Fibroblast of the conjunctiva (primary cell): ENCODE measurements around the gene FILIP1L.
A peak's percentile ranks its signal among the peaks of the same experiment; 100 is the strongest.

Experiments
- DNase-seq: peaks from one replicate; pipeline ENCODE4 v3.0.0-alpha.2; 2010; ENCODE audit warnings: low read depth

The FILIP1L gene

DNA sequence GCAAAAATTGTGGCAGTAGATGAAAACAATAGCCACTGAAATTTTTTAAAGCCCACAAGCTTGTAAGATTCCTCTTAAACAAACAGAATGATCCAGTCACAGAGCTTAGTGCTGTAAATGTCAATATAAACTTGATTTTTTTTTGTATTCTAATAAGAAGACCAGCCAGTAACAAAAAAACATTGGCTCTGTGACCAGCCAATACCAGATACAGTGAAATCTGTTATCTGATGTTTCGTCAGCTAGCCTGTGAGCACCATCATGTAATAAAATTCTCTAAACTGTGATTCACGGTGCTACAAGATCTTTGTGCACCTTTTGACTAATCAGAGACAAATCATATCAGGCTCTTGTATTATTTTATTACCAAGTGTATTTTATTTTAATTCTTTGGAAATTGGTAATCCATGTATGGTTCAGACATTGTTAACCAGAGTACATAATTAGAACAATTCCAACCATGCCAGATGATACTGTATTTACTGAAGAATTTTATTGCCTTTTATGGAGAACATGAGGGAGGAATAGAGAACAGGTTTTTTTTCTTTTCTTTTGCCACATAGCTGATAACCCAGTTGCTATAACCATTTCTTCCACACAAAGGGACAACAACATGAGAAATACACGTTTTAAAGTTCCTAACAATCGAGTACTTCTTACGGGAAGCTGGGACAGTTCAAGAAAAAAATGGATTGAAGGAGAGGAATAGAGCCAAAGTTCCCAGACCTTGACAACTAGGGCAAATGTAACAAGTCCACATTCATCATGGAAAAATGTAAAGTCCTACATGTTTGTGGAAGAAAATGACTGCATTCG, 71.9 kb downstream of the FILIP1L start:
- DNase-seq = peak; percentile 89

DNA sequence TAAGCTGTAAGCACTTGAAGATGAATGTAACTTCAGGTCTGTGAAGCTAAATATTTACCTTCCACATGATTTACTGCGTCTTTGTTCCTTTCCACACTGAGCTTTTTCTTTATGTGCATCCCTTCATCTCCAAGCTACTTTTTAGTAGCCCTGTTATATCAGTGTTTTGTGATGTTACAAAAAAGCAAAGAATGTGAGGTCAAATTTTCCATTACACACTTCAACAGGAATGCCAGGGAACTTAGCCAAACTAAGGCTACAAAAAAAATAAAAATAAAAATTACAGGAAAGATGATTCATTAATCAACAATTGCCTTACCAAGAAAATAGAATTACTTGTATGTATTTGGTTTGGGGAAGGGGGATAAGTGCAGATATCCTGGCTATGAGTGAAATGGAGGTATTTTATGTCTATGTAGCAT, 73.0 kb downstream of the FILIP1L start:
- peak; percentile 81 for DNase-seq

DNA sequence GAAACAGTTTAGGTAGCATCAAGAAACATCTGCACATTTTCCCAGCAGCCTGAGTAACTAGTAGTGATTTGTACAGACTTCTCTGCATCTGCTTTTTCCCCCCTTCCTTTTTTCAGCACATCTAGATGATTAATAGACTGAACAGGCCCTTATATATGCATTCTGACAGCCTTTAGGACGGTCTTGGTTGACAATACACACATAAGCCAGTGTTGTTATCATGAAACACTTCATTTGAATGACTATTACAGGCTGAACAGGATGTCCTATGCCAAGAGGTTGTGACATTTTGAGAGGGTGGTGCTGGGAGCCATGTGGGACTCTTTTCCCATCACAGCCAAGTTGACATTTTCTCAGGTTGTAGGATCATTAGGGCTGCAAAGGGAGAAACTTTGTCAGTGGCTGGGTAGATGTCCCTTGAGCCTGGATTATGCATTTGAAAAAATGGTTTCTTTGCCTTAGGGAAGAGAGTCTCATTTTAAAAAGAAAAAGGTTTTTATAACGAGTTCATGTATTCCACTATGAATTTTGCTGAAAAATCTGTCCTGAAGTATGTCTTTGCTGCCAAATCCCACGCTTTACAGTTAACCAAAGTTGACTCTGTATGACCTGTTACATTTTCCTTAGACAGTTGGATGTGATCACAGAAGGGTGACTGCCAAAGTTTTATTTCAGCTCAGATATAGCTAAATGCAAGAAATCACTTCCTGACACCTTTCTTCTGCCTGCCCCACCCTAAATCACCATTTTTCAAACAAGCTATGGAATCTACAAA, 73.7 kb downstream of the FILIP1L start:
- no peak for DNase-seq

- DNase-seq = no peak
Measured at GRCh38 chr3:100039075-100039474, 75.2 kb downstream of the FILIP1L start.

DNA sequence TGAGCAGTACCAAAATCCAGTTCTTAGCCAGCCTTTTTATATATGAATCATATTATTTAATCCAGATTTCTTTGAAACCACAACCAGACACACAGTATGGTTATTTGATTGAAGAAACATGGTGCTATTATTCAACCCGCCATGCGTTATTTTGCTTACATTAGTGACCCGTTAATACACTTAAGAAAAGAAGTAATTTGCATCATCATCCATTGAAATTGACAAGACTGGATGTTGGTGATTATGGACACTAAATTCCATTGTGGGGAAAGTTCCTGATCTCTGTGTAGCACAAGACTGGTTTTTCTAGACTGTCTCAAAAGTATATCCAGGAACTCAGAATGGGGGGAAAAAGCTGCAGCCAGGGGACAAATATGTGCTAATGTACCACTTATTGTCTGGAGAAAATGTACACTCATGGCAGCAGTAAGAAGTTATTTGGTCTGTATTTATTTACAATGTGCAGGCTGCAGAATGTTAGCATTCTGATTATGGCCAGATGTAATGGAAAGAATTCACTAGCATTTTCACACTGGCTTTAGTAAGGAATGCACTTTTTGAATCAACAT, 80.3 kb downstream of the FILIP1L start:
- no peak for DNase-seq

GRCh38 chr3:100033184-100033583, 81.1 kb downstream of the FILIP1L start:
- no peak for DNase-seq

DNA sequence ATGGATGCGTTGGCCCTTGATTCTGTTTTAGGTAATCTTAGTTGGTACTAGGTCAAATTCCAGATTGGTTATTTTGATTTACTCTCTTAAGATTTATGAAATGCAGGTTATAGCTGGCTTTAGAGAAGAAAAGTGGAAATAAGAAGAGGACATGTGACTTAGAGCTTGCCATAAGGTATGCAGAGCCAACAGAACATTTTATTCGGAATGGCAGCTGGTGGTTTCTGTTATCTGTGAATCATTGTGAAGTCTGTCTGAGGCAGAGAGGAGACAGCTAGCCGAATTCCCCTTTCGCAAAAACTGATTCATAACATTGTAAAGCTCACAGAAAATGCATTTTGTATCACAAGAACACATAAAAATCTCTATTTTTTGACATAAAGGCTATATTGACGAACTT, 82.1 kb downstream of the FILIP1L start:
- no peak for DNase-seq

- no peak for DNase-seq
Measured at GRCh38 chr3:100030914-100031425, 83.3 kb downstream of the FILIP1L start.

DNA sequence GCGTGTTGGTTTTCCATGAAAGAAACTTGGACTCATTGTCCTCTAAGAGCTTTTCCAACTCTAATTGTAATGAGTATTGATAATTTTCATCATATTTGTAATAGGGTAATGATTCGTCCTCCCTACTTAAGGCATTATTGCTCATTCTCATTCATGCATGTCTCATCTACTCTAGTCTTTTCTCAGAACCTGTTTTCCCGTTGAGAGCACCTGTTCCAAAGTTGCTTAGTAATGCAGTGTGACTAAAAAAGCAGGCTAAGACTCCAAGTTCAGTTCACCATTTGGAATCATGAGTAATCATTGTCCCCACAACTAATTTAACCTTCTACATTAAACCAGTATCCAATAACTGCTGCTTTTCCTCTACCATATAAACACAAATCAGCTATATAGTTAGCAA, 84.0 kb downstream of the FILIP1L start:
- DNase-seq = no peak

DNA sequence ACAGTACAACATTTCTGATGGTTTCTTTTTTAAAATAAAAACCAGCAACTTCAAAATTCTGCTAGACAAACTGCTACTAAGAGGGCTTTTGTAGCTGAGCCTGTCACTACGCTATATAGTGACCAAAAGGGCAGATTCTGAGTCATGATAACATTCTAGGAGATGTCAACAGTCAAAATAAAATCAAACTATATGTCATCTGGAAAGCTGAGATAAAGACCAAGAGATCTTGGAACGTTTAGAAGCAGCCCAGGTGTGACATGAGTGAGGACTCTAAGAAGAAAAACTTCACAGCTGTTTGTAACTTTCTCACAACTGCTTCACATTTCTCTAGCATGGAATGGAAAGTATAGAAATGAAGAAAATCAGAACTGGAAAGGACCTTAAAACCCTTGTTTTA, 84.6 kb downstream of the FILIP1L start:
- no peak for DNase-seq

GRCh38 chr3:100029052-100029451, 85.2 kb downstream of the FILIP1L start:
- DNase-seq = no peak

- DNase-seq = no peak
Measured at GRCh38 chr3:100027321-100027720, 87.0 kb downstream of the FILIP1L start.

DNA sequence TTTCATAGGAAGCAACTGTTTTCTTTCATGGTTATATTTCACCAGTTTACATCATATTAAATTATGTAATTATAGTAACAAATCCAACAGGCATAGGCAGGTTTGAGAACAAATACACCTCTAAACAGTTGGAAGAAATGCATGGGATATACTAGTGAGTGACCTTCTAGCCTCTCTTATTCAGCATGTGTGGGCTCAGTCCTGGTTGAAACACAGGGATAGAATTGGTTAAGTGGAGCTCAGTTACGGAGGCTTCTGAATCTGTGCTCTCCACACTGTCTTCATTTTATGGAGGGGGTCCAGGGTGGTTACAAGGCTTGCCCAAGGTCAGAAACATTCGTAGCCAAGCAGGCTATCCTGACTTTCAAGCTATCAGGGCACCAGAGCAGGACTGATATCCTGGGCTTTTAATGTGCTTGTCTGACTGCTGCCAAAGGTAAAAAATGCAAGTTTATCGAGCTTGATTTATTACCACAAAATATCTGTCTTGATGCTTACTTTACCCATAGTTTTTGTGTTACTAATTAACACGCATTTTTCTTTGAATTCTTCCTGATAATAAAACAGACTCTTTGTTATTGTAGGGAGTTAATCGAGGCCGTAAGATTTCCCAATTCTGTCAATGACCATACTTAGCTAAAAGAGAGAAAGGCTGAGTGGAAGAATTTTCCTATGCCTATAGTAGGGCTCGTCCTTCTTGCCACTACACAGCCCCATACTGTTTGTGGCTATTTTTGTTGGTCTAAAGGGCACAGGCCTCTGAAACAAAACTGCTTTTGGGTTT, 89.6 kb downstream of the FILIP1L start:
- DNase-seq = no peak

GRCh38 chr3:100023595-100023994, 90.7 kb downstream of the FILIP1L start:
- DNase-seq = no peak

DNA sequence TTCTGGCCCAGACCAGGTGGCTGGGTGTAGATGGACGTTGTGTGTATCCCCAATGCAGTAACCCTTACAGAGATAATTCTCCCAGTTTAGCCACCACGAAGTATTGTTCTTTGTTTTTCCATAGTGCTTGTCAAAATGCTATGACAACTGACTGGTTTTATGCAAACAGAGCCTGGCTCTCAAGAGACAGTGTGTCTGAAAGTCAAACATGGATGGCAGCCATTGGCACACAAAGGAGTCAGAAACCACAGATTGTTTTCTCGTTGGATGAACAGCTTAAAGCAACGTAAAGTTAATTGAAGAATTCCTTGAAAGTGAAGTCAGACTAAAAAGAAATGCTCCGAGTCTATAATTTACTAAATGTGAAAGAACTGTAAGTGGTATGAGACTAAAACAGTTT, 91.2 kb downstream of the FILIP1L start:
- no peak for DNase-seq

- no peak for DNase-seq
Measured at GRCh38 chr3:100022506-100022905, 91.8 kb downstream of the FILIP1L start.

GRCh38 chr3:100020876-100021644, 93.2 kb downstream of the FILIP1L start:
- DNase-seq = no peak

GRCh38 chr3:100019719-100020118, 94.6 kb downstream of the FILIP1L start:
- no peak for DNase-seq

- no peak for DNase-seq
Measured at GRCh38 chr3:100018806-100019205, 95.5 kb downstream of the FILIP1L start.

- no peak for DNase-seq
Measured at GRCh38 chr3:100010087-100010417, 104.2 kb downstream of the FILIP1L start.
